Caki2 (cell line): ENCODE data around the gene EBLN1. TPM values are rescaled to one million over a fixed set of nuclear protein-coding genes. Genes with fewer than 3 reads are reported as not detected.
"Not testable (repeated sequence)": the region's sequence is repeated elsewhere in the genome, so short reads cannot be mapped to it uniquely, and the experiment has no call there.

Experiments
- DNase-seq: peaks from one replicate; pipeline ENCODE4 v3.0.0-alpha.2; 2015; ENCODE audit warnings: low read depth
- in situ Hi-C: cut with HindIII; loops from 2 replicates; pipeline ENCODE4 v1.10.0; 2016; ENCODE audit warnings: low sequenced_read_pairs, low pct_unique_long_range_greater_than_20kb, mixed read lengths
- total RNA-seq: library from RNA; depleted of rRNA; stranded (reverse); fragments of >200 nt; shearing (Covaris generic); gene quantifications from 2 replicates; pipeline ENCODE4 v1.2.3, GENCODE V29; 2014; ENCODE audit warnings: low replicate concordance

Gene EBLN1
- total RNA-seq, 1 experiment from 2014 or later: not detected

- in situ Hi-C loops: no loop called here
- no peak for DNase-seq
Observed at GRCh38 chr10:22229802-22230157, 12.0 kb upstream of the EBLN1 start.

- peak; percentile 96 for DNase-seq
- in situ Hi-C loops: no loop called here
Observed at GRCh38 chr10:22228943-22229801, 11.4 kb upstream of the EBLN1 start.

- DNase-seq: no peak
- in situ Hi-C loops: no loop called here
Observed at GRCh38 chr10:22228167-22228938, 10.5 kb upstream of the EBLN1 start.

- in situ Hi-C loops: no loop called here
- DNase-seq: no peak
Observed at GRCh38 chr10:22226599-22226998, 8.8 kb upstream of the EBLN1 start.

GRCh38 chr10:22222236-22223190 lies 4.7 kb upstream of the EBLN1 start:
- no peak for DNase-seq
- in situ Hi-C loops: no loop called here

GRCh38 chr10:22219308-22219707 lies 1.5 kb upstream of the EBLN1 start:
- in situ Hi-C loops: no loop called here
- DNase-seq: no peak

- in situ Hi-C loops: no loop called here
- no peak for DNase-seq
Observed at GRCh38 chr10:22218448-22218847, 633 bp upstream of the EBLN1 start.

GRCh38 chr10:22217084-22217483 lies 731 bp downstream of the EBLN1 start:
- DNase-seq, in situ Hi-C loops: not testable (repeated sequence)

GRCh38 chr10:22210267-22210666 lies 7.5 kb downstream of the EBLN1 start:
- DNase-seq: no peak
- in situ Hi-C loops: no loop called here

- in situ Hi-C loops: no loop called here
- no peak for DNase-seq
Observed at GRCh38 chr10:22193945-22194344, 23.9 kb downstream of the EBLN1 start.

GRCh38 chr10:22185586-22185985 lies 32.2 kb downstream of the EBLN1 start:
- in situ Hi-C loops: no loop called here
- DNase-seq: no peak

GRCh38 chr10:22183771-22184461 lies 33.9 kb downstream of the EBLN1 start:
- no peak for DNase-seq
- in situ Hi-C loops: no loop called here

GRCh38 chr10:22180724-22181123 lies 37.1 kb downstream of the EBLN1 start:
- DNase-seq: no peak
- in situ Hi-C loops: no loop called here

- DNase-seq: no peak
- in situ Hi-C loops: no loop called here
Observed at GRCh38 chr10:22174442-22174841, 43.4 kb downstream of the EBLN1 start.

GRCh38 chr10:22171131-22171530 lies 46.7 kb downstream of the EBLN1 start:
- in situ Hi-C loops: no loop called here
- DNase-seq: no peak

- in situ Hi-C loops: no loop called here
- DNase-seq: no peak
Observed at GRCh38 chr10:22170582-22170981, 47.2 kb downstream of the EBLN1 start.

- in situ Hi-C loops: no loop called here
- DNase-seq: no peak
Observed at GRCh38 chr10:22159979-22160378, 57.8 kb downstream of the EBLN1 start.

GRCh38 chr10:22159180-22159579 lies 58.6 kb downstream of the EBLN1 start:
- no peak for DNase-seq
- in situ Hi-C loops: no loop called here
